K562 (cell line): ENCODE measurements around the gene PYGO2. TPM values are rescaled to one million over a fixed set of nuclear protein-coding genes. Genes with fewer than 3 reads are reported as not detected.
A peak's percentile ranks its signal among the peaks of the same experiment; 100 is the strongest.

Experiments
- ARID2 ChIP-seq: fragments of 450-650 bp; IDR thresholded peaks from 2 replicates; pipeline ENCODE4 v1.6.1; 2017; ENCODE audit warnings: antibody characterized with exemption, mild to moderate bottlenecking
- ARNT ChIP-seq, 2 experiments: fragments of 450-650 bp; IDR thresholded peaks; 2 replicates each; pipeline ENCODE4 v1.6.1; 2016; ENCODE audit warnings: mild to moderate bottlenecking in 1 of 2
- ATF1 ChIP-seq, 2 experiments: fragments of 450-650 bp in 1 of 2; IDR thresholded peaks; 2 replicates each; pipeline ENCODE4 v1.6.1; 2016; ENCODE audit warnings: missing compliant biosample characterization in 1 of 2, missing genetic modification characterization in 1 of 2
- BRD9 ChIP-seq: fragments of 450-650 bp; IDR thresholded peaks from 2 replicates; pipeline ENCODE4 v1.6.1; 2018; ENCODE audit warnings: low read depth; ENCODE audit not compliant: partially characterized antibody
- CREB1 ChIP-seq, 2 experiments: sonication (generic) in 1 of 2; formaldehyde crosslinking in 1 of 2; IDR thresholded peaks; 2 replicates each; pipeline versions ENCODE4 v1.6.1 to v1.8.0; 2012 to 2022; ENCODE audit warnings: inconsistent platforms in 1 of 2, mild to moderate bottlenecking in 1 of 2, missing genetic modification reagents in 1 of 2, moderate library complexity in 1 of 2
- GATAD2A ChIP-seq: fragments of 450-650 bp; IDR thresholded peaks from 2 replicates; pipeline ENCODE4 v1.6.1; 2017
- GTF2F1 ChIP-seq: IDR thresholded peaks from 2 replicates; pipeline ENCODE4 v1.6.1; 2011; ENCODE audit warnings: low read depth, low read length, improper control_type of control experiment
- HDAC1 ChIP-seq, 2 experiments: fragments of 450-650 bp; IDR thresholded peaks; 2 replicates each; pipeline ENCODE4 v1.6.1; 2016 to 2017; ENCODE audit warnings: inconsistent platforms in 1 of 2, mild to moderate bottlenecking in 1 of 2, moderate library complexity in 1 of 2
- KAT8 ChIP-seq: fragments of 450-650 bp; IDR thresholded peaks from 2 replicates; pipeline ENCODE4 v1.6.1; 2016; ENCODE audit warnings: low read depth, mild to moderate bottlenecking
- MEIS2 ChIP-seq: fragments of 450-650 bp; IDR thresholded peaks from 2 replicates; pipeline ENCODE4 v1.6.1; 2014; ENCODE audit warnings: mild to moderate bottlenecking; ENCODE audit not compliant: partially characterized antibody
- NFYB ChIP-seq: IDR thresholded peaks from 2 replicates; pipeline ENCODE4 v1.6.1; 2011; ENCODE audit warnings: mild to moderate bottlenecking, moderate library complexity; ENCODE audit not compliant: insufficient read length; ENCODE audit errors: extremely low read depth
- NR4A1 ChIP-seq, 2 experiments: fragments of 250-450 bp in 1 of 2; fragments of 450-650 bp in 1 of 2; sonication (Bioruptor Pico) in 1 of 2; IDR thresholded peaks; 2 replicates each; pipeline versions ENCODE4 v1.4.0 to v1.6.1; 2016 to 2020; ENCODE audit warnings: mild to moderate bottlenecking in 2 of 2, missing compliant biosample characterization in 1 of 2, missing genetic modification characterization in 1 of 2, moderate library complexity in 1 of 2
- PHF8 ChIP-seq: fragments of 200-600 bp; sonication (generic); IDR thresholded peaks from 2 replicates; pipeline ENCODE4 v1.6.1; 2012; ENCODE audit warnings: mixed run types, mild to moderate bottlenecking, inconsistent platforms, low read length, moderate library complexity, borderline replicate concordance
- SMARCA4 ChIP-seq: fragments of 450-650 bp; IDR thresholded peaks from 2 replicates; pipeline ENCODE4 v1.6.1; 2016
- SNAPC5 ChIP-seq: fragments of 250-450 bp; sonication (Bioruptor Pico); IDR thresholded peaks from 2 replicates; pipeline ENCODE4 v1.8.0; 2021; ENCODE audit warnings: moderate library complexity, mild to moderate bottlenecking, inconsistent platforms
- SP1 ChIP-seq: sonication (generic); formaldehyde crosslinking; IDR thresholded peaks from 2 replicates; pipeline ENCODE4 v1.8.1; 2022; ENCODE audit warnings: mild to moderate bottlenecking, missing genetic modification reagents
- SP2 ChIP-seq: IDR thresholded peaks from 2 replicates; pipeline ENCODE4 v1.6.1; 2011; ENCODE audit warnings: mild to moderate bottlenecking, low read depth, low read length, moderate library complexity; ENCODE audit not compliant: poor library complexity, severe bottlenecking; ENCODE audit errors: extremely low read depth
- TAF7 ChIP-seq: fragments of 450-650 bp; IDR thresholded peaks from 2 replicates; pipeline ENCODE4 v1.6.1; 2016; ENCODE audit warnings: missing genetic modification characterization, missing compliant biosample characterization
- TRIM24 ChIP-seq, 2 experiments: fragments of 450-650 bp; IDR thresholded peaks; 2 replicates each; pipeline ENCODE4 v1.6.1; 2016
- U2AF1 ChIP-seq: fragments of 200-400 bp; formaldehyde crosslinking; optimal IDR thresholded peaks from 2 replicates; pipeline ENCODE3; 2017; ENCODE audit warnings: mild to moderate bottlenecking, low read depth, low read length, moderate library complexity
- ZKSCAN3 ChIP-seq: fragments of 250-450 bp; sonication (Bioruptor Pico); IDR thresholded peaks from 2 replicates; pipeline ENCODE4 v1.4.0; 2020
- ZNF140 ChIP-seq: fragments of 250-450 bp; sonication (Bioruptor Pico); IDR thresholded peaks from 2 replicates; pipeline ENCODE4 v1.8.0; 2021; ENCODE audit warnings: moderate library complexity, mild to moderate bottlenecking, inconsistent platforms
- ZNF197 ChIP-seq: fragments of 200-800 bp; sonication (Bioruptor generic); IDR thresholded peaks from 2 replicates; pipeline ENCODE4 v1.6.1; 2016; ENCODE audit warnings: low read depth, missing genetic modification characterization, missing compliant biosample characterization
- ZNF263 ChIP-seq: sonication (generic); formaldehyde crosslinking; IDR thresholded peaks from 2 replicates; pipeline ENCODE4 v1.8.0; 2022; ENCODE audit warnings: mild to moderate bottlenecking, missing genetic modification reagents, borderline replicate concordance
- polyA plus RNA-seq, 8 experiments: library from polyadenylated mRNA; depleted of rRNA in 4 of 8; stranded (reverse) in 5 of 8; unstranded in 3 of 8; fragments of >200 nt; fragmentation: Nextera tagmentation in 2 of 8; fragmentation: Illumina TruSeq in 1 of 8; extraction: Ambion mirVana in 2 of 8; extraction: Trizol in 1 of 8; gene quantifications; 2 replicates each; pipeline versions ENCODE4 v1.2.1 to v1.2.3, GENCODE V29; 2011 to 2014; ENCODE audit warnings: inconsistent platforms in 1 of 8, missing spikeins in 1 of 8
- total RNA-seq, 7 experiments: library from RNA; depleted of rRNA in 6 of 7; stranded (reverse); fragments of >200 nt in 6 of 7; fragmentation: Illumina TruSeq in 2 of 7; extraction: Trizol in 2 of 7; gene quantifications; 2 replicates each; pipeline versions ENCODE4 v1.2.1 to v1.2.3, GENCODE V29; 2011 to 2021; ENCODE audit warnings: low replicate concordance in 1 of 7
- TF ChIP-seq, protein P1 (sequence below): fragments of 450-650 bp; IDR thresholded peaks from 2 replicates; pipeline ENCODE4 v1.6.1; 2016; ENCODE audit warnings: antibody characterized with exemption
- TF ChIP-seq, protein P2 (sequence below): fragments of 250-450 bp; sonication (Bioruptor Pico); IDR thresholded peaks from 2 replicates; pipeline ENCODE4 v1.5.0; 2020; ENCODE audit warnings: mild to moderate bottlenecking, borderline replicate concordance

The PYGO2 gene
- total and polyA plus RNA-seq, 9 of the 15 experiments (the other 6 are each of a cell fraction or from before 2014, with no cell fraction given): 8.3 to 36.2 (median 18.2) TPM

DNA sequence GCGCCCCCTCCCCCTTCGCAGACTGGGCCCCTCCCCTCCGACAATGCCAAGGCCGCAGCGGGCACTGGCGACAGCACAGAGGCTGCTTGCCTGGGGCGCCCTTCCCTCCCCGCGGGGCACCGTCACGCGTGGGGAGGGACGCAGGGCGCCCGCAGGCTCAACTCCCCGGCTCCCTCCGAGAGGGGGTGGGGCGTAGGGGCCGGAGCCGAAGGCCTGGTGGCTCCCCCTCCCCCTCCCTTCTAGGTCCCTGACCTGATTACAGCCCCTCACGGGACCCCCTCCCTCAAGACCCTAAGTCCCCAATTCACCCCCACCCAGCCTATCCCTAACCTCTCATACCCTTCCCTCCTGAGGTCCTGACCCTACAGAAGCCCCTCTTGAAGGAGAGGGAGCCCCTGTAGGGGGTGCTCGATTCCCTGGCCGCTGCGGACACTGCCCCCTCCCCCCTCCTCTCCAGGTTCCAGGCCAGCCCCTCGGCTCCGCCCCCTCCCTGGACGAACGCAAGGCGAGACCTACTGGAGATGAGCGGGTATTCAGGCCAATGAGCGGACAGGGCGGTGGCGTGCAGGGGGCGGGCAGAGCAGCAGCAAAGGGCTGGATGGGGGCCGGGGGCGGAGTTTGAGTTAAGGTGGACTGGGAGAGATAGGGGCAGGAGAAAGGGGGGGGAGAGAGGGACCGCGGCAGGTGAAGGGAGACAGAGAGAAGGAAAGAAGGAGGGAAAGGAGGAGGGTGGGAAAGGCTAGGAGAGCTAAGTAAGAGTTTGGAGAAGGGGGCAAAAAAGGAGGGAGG, 40.3 kb upstream of the PYGO2 start (continued):
- TF ChIP-seq, protein P1, sequence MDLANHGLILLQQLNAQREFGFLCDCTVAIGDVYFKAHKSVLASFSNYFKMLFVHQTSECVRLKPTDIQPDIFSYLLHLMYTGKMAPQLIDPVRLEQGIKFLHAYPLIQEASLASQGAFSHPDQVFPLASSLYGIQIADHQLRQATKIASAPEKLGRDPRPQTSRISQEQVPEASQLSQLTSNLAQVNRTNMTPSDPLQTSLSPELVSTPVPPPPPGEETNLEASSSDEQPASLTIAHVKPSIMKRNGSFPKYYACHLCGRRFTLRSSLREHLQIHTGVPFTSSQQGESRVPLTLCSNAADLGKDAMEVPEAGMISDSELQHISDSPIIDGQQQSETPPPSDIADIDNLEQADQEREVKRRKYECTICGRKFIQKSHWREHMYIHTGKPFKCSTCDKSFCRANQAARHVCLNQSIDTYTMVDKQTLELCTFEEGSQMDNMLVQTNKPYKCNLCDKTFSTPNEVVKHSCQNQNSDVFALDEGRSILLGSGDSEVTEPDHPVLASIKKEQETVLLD: peak; percentile 91
- TF ChIP-seq NFYB (peak; percentile 90), ZNF140 (CRISPR knock-in tag) (no peak), U2AF1 (no peak), HDAC1 (IDR thresholded peaks at IDR 0.05) (peak in 1 of 2 experiments; percentile 81; a peak in 2 of 4 replicates), GTF2F1 (no peak), MEIS2 (no peak), NR4A1 (CRISPR knock-in tag; IDR thresholded peaks at IDR 0.05) (no peak), NR4A1 (tag; IDR thresholded peaks at IDR 0.05) (no peak), BRD9 (peak; percentile 46), SNAPC5 (no peak), TAF7 (tag) (peak; percentile 12), SP2 (peak; percentile 83), KAT8 (no peak), ATF1 (CRISPR knock-in tag; IDR thresholded peaks at IDR 0.05) (no peak), ATF1 (tag; IDR thresholded peaks at IDR 0.05) (peak; percentile 42), ZKSCAN3 (CRISPR knock-in tag) (no peak), ARID2 (no peak), GATAD2A (peak; percentile 99), ZNF197 (CRISPR knock-in tag) (peak; percentile 15; the same call in 1 of the 2 replicates), PHF8 (peak; percentile 41; the same call in 1 of the 2 replicates), SP1 (peak; percentile 83), SMARCA4 (peak; percentile 75), CREB1 (IDR thresholded peaks at IDR 0.05) (no peak), CREB1 (CRISPR knock-in tag; IDR thresholded peaks at IDR 0.05) (peak; percentile 80; the same call in 1 of the 2 replicates), TRIM24 (IDR thresholded peaks at IDR 0.05) (peak; percentile 36 to 75; a peak in 3 of 4 replicates), ZNF263 (CRISPR knock-in tag) (0 out of 2 replicates have a peak, but pooled peaks have one; percentile 54), ARNT (IDR thresholded peaks at IDR 0.05) (peak; percentile 65 to 68; a peak in 1 of 4 replicates)
- TF ChIP-seq, protein P2, sequence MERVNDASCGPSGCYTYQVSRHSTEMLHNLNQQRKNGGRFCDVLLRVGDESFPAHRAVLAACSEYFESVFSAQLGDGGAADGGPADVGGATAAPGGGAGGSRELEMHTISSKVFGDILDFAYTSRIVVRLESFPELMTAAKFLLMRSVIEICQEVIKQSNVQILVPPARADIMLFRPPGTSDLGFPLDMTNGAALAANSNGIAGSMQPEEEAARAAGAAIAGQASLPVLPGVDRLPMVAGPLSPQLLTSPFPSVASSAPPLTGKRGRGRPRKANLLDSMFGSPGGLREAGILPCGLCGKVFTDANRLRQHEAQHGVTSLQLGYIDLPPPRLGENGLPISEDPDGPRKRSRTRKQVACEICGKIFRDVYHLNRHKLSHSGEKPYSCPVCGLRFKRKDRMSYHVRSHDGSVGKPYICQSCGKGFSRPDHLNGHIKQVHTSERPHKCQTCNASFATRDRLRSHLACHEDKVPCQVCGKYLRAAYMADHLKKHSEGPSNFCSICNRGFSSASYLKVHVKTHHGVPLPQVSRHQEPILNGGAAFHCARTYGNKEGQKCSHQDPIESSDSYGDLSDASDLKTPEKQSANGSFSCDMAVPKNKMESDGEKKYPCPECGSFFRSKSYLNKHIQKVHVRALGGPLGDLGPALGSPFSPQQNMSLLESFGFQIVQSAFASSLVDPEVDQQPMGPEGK (CRISPR knock-in tag): no peak
